ENCODE results near the gene GCNT4.

GCNT4 gene

DNA sequence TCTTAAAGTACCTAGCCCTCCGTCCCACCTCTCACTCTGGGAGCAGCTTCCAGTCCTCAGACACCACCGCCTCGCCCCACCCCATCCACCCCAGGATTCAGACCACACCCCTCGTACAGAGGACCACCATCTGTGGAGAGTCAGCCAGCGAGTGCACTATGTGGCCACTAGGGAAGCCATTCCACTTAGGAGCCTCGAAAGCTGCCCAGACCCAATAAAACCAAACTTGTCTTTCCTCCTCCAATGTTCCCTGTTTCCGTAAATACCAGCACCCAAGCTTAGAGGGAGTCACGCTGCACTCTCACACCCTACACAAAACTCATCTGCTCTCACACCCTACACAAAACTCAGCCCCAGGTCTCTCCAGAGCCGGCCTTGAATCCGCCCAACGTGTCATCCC lies 1.9 kb downstream of the GCNT4 start:
- no peak for DNase-seq

DNA sequence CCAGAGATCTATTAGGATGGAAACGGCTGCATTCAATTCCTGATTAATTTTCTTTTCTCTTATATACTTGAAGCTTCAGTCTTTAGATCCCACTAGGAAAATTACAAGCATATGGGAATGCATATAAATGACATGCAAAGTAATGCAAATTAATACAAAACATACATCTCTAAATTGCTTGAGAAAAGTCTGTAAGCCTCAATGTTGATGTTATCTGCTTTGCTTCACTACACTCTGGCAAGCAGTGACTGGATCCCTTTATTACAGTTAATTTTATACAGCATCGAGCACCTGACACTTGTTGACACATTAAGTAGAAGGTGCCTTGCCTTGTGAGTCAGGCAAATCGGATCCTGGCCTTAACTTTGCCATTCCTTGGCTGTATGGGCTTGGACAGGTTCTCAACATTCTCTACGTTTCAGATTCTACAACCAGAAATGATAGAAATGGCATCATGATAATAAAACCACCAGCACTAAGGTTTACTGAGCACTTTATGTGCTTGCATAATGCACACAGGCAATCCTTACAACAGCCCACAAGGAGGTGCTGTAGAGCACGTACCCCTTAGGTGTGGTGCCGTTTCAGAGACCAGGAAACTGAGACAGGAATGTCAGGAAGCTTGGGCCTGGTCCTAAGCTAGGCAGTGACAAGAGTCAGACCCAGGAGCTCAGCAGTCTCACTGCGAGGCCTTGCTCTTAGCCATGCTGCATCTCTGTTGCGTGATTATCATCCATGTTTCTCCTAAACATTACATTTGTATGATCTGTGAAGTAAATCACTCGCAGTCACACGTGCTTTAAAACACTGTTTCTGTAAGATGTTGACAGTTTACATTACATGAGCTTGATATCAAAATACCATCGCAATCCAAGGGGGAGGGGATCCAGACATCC lies 2.7 kb downstream of the GCNT4 start:
- DNase-seq, result peak; percentile 72

DNA sequence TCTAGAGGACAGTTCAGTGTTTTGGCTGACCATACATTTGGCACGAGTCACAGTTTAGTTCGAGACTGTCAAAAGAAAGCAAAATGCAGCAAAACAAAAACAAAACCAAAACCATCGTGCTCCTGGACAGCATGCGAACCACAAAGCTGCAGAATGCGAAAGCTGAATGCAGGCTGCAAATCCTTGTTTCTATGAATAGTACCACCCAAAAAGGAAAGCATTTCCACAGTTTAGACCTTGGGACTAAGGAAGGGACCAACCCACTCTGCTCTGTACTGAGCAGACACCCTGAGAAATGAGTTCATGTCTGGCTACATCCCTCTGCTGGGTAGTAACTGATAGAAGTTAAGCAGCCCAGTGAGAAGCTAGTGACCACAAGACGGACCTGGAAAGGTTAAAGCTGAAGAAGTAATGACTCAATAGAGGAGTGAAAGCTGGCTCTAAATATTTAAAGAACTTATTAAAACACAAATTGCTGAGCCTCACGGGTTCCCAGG lies 3.9 kb downstream of the GCNT4 start:
- no peak for DNase-seq

DNA sequence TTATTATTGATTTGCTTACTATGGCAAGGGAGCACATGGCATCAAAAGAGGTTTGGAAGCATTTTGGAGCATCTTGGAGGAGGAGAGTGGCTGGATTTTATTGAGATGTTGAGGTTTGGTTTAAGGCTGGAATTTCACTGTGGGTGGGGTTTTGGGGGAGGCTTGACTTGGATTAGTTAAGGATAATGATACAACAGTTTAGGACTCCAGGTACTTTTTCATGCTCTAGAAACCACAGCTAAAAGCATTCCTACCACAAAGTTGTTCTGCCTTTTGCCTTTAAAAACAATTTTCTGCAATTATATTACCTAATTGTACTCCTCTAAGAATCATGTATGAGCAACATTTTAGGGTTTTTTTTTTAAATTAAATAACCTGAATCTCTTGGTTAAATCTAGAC lies 5.0 kb downstream of the GCNT4 start:
- no peak for DNase-seq

DNA sequence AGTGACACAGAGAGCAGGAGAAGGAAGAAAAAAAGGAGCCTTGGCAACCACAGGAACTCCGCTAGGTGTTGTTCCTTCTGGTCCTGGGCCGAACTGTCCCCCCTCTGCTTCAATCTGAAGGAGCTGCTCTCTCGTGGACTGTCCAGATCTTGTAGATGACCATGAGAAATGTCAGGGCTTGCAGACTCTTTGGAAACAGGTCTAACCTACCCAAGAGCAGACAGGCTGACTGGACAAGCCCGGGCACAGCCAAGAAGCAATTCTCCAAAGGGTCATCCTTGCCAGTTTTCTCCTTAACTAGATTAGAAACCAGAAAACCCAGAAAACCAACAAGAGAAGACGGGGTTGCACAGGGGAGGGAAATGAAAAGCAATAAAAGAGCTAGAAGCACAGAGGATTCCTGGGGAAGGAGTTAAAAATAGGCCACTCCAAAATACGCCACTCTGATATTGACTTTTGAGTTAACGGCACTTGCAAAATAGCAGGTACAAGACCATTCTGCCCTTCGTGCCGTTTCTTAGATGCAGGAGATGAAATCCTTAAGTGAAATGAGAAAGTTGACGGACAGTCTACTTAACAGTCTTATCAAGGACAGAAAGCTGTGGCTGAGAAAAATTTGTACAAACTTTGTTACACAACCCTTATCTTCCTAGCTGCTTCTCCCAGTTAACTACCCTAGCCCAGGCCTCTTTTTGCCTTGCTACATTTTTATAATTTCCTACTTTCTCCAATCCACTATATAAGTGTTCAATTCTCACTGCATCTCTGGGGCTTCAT lies 5.8 kb downstream of the GCNT4 start:
- DNase-seq, result no peak

DNA sequence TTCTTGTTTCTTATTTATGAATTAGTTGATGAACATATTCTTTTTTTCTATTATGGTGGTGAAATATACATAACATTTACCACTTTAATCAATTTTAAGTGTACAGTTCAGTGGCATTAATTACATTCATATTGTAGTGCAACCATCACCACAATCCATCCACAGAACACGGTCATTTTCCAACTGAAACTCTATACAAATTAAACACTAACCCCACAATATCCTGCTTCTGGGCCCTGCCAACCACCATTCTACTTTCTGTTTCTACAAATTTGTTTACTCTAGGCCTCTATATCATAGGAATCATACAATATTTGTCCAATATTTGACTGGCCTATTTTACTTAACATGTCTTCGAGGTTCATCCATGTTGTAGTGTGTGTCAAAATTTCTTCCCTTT lies 7.3 kb downstream of the GCNT4 start:
- no peak for DNase-seq

DNA sequence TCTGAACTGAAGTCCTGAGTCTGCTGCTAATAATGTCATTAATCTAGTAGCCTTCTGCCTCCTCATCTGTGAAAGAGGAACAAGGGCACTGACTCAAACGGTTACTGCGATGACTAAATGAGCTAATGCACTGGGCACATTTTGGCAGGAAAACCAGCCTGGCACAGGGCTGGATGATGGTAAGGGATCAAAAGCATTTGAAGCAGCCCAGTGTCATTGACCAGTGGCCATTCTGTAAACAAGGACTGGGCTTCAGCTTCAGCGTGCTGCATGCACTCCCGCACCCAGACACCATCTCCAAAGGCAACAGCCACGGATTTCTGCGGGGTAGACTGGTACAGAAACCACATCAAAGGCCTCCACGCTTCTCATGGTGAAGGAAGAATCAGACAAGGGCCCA lies 8.0 kb downstream of the GCNT4 start:
- DNase-seq, result no peak

DNA sequence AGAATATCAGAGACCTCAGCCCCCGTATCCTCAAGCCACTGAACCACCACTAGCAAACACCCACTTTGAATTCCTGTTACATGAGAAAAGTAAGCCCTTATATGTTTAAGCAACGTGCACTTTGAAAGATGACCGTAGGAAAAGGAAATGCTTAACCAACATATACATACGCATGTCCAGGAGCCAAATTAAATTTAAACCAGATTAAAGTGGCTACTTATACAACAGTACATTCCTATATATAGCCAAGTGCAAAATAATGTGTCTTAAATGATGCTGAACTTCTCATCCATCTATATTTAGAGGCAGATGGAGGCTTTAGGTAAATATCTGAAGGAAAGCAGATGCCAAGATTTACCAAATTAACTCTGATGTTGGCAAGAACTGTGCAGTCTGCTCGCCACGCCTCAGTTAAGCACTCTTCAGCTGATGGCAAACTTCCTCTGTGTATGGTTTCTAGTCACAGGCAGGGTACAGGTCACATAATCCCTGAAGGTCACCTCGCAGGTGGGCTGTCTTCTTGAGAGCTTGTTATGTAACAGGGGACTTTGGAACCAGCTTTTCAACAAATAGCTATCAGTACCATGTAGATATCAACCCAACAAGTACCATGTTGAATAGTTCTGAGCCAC lies 8.6 kb downstream of the GCNT4 start:
- DNase-seq, result no peak

DNA sequence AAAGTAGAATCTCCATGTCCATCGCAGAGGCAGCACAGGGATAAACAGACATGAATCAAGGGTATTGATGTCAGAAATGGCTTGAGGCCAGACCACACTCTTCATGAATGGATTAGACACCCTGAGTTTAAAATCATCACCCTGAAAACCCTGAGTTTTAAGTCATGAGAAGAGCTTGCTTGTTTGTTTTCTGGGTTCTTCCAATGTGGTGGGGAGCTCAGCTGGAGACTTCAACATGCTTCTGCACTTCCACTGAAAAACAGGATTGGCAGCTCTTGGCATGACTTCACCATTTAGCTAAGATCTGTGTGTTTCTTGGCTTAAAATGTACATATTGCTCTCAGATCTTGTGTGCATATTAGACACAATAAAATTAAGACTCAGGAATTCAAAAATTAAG lies 9.8 kb downstream of the GCNT4 start:
- no peak for DNase-seq

DNA sequence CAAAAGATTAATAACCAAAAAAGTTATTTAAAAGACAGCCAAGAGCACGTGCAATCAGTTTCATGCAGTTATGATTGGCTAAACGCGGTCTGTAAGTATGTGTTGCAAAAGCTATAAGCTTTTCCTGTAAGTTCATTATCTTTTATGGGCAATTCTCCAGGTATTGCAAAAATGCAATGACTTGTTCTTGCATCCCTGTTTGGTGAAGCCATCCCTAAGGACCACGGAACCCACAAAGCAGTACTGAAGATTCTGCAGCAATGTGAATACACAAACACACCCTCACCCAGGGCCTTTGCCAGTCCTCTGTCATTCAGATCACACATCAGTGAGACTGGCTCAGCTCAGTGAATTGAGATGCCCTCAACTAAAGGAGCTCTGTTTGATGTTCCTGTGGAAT lies 11.4 kb downstream of the GCNT4 start:
- DNase-seq, result no peak

DNA sequence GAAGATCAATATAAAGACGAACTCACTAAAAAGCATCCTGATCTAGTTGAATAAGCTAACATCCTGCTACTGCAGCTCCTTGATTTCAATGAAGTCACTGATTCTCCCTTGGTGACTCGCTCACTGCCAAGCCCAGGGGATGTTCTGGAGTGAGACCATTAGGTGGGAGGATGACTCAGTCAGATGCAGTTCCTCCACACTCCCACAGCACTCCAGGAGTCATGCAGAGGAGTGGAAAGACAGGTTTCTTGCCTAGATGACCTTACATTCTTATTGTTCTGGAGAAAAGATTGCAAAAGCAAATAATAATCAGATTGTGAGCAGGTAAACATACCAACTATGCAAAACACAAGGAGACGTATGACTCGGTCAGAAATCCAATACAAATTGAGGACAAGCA lies 15.3 kb downstream of the GCNT4 start:
- DNase-seq, result no peak

DNA sequence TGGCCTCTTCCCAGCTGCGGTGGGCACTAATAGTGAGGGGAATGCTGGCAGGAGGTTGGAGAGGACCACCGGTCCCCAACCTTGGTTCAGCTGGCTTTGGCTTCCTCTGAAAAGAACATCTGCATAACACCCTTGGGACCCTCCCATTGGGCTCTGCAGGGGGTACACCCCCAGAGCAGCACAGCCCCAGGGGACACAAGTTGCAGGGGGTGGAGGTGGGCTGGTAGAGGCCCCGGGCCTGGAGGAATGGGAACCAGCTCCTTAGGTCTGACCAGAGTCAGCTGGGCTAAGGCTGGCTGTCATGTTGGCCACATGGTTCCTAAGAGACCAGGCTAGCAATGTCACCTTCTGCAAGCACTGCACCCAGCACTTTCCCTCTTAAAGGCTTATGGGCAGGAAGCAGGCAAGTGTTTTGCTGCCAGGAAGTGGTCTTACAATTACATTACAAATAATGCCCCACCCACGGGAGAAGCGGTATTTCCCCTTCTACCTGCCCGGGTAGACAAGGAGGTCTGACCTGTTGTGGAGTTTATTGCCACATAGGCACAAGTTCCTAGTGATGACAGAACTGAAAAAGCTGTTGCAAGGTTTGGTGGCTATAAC lies 18.1 kb downstream of the GCNT4 start:
- no peak for DNase-seq

DNA sequence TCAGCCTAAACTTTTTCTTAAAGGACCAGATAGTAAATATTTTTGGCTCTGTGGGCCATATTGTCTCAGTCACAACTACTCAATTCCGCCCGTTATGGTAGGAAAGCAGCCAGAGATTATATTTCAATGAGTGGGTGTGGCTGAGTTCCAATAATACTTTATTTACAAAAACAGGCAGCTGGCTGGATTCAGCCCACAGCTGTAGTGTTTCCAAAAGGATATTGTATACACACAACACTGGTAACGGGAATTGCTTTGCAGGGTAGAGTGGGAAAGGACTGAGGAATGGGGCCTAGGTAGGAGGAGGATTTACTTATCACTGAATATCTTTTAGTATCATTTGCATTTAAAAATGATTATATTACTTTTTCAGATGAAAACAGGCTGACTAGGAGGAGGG lies 21.0 kb downstream of the GCNT4 start:
- no peak for DNase-seq

DNA sequence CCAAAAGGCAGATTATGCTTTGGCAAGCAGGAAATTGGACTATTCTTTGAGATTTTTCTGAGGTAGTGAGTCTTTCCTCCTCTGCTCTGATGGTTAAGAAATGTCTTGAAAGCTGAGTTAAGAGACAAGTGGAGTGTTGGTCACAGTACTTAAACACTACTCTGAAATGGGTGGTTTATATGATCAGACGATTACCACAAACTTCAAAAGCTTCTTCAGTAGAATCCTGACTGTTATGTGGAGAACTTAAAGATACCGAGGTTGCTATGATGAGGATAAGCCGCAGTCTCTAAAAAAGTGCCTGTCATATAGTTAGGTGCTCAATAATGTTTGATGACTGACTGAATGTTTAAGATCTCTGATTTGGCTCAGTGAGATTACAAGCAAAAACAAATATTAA lies 24.3 kb downstream of the GCNT4 start:
- DNase-seq, result no peak

DNA sequence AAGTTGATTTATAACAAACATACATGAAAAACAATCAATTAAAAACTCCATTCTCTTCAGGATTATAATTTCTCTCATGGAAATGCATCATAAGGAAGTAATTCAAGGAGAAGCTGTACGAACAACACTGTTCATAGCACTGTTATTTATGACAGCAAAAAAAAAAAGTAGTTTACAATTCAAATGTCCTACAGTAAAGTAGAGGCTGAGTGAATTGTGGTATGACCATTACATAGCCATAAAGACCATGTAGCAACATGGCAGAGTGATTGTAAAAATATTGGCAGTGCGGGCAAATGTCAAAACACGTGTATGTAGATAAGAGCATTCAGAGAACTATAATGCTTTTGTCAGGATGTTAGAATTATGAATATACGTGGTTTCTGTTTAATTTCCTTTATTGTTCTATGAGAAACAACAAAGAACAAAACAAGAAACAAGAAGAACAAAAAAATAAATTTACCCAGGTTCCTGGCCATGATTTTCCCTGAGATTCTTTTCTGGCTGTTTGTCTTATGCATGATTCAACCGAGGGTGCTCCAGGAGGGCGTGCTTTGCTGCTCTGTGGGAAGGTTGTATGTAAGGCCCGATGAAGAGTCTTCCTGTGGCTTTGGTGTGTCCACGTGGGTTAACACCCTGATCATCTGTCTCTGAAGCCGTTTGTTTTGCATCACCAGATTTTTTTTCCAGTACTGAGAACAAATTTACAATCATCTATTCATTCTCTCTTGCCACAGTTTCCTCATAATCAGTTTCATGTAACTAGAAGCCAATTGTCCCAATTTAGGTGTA lies 28.8 kb downstream of the GCNT4 start:
- DNase-seq, result peak; percentile 34

DNA sequence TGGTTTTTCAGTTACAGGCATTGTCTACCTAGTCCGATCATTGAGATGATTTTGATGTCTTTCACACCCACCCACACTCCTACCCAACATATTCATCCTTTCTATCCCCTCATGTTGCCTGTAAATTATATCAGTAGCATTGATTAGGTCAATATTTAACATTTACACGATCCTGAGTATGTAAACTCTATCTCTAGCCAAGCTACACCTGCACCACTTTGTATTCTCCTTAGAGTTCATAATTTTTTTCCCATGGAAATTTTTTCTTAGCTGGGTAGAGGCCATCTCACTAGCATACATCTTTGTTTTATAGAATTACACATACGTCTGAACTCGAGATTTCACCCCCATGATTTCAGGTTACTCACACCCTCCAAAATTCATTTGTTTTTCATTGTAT lies 30.6 kb downstream of the GCNT4 start:
- no peak for DNase-seq

DNA sequence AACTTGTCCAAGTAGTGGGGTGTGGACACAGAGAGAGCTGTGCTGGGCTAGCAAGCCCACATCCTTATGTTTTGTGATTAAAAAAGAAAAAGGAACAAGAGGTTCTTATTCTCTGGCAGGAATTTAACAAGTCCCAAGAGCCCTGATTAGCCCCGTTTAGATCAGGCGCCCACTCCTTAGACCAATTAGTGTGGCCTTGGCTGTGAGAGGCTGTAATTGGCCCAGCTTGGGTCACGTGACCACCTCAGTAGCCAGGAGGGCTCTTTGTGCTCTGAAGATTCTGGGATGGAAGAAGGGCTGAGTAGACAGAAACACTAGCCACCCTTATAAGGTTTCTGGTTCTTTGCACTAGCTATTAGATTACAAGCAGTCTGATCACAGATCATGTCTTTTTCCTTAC lies 31.1 kb downstream of the GCNT4 start:
- DNase-seq, result no peak

DNA sequence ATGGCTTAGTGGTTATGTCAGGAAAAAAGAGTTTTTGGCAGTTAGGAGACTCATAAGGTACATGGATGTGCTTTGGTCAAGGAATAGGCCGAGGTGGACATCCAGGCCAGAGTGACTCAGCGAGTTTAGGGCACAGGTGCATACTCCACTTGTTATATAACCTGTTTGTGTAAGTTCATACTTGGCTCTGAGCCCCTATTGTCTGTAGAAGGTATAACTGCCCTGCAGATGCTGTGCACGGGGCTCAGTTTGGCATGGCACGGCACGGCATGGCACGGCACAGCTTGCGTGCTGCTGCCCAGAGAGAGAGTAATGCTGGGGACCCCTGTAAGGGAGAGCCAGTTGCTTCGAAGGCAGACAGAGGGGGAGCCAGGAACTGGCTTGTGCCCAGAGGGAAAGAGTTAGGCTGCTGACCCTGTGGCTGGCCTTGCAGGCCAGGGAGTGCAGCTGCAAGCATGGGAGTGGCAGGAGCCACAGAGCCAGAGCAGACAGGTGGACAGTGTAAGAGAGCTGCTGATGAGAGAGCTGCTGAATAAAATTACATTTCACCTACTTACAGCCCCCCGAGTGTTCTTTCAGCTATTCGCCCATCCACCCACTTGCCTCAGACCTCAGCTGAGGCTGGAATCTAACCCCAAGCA lies 32.2 kb downstream of the GCNT4 start:
- DNase-seq, result no peak

DNA sequence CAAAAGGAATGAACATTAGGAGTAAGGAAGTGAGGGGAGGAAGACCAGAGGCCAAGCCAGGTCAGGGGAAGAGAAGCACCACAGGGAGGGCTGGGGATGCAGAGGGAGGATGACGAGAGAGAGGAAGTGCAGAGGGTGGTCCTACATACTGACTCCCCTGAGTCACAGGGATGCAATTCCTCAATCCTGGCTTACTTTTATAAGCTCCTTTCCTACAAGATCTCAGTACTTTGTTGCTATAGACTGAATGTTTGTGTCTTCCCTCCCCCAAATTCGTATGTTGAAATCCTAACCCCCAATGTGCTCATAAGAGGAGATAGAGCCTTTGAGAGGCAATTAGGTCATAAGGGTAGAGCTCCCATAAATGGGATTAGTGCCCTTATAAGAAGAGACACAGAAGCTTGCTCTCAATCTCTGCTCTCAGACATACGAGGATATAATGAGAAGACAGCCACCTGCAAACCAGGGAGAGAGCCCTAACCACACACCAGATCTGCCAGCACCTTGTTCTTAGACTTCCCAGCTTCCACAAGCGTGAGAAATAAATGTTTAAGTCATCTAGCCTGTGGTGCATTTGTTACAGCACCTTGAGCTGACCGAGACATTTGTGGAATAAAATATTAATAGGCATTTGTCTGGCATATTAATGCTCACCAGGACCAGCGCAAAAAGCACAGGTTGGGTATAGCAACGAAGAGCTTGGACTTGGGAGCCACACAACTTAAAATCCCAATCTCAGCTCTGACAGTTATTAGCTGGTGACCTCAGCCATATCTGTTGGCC lies 33.4 kb downstream of the GCNT4 start:
- DNase-seq, result no peak

DNA sequence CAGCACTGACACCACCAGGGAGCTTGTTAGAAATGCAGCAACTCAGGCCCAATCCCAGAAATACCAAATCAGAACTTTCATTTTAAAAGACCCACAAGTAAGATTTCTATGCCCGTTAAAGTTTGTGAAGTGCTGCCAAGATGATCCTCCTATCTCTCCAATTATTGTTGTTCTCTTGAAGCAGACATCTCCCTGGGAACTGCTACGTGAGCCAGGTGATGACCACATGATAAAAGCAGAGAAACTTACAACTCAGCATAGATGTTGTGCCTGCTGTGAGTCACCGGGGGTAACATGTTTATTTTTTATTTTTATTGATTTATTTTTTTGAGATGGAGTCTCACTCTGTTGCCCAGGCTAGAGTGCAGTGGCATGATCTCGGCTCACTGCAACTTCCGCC lies 34.4 kb downstream of the GCNT4 start:
- DNase-seq, result no peak

DNA sequence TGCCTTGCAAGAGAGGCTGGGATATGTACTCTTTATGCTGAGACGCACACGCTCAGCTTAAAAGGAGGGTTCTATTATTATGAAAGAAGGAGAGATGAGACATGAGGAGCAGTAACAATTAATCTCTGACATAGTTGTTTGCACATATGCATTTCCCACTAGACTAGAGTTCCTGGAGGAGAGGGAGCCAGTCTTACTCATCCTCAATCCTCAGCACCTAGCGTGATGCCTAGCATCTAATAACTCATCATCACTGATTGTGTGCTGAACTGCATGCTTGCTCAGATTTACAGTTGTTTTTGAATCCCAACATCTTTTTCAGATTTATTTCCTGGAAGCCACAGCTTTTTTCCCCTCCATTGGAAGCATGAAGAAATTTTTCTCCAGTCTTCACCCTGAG lies 35.5 kb downstream of the GCNT4 start:
- no peak for DNase-seq
